A549 (cell line): ENCODE data around the gene CPA5.

ENCODE experiments used
- BHLHE40 ChIP-seq: IDR thresholded peaks from 2 replicates; pipeline ENCODE4 v1.6.1; 2012; ENCODE audit warnings: low read depth, low read length, inconsistent platforms
- CHD2 ChIP-seq: fragments of 150-350 bp; IDR thresholded peaks from 2 replicates; pipeline ENCODE4 v1.6.1; 2014; ENCODE audit warnings: low read length; ENCODE audit not compliant: partially characterized antibody
- CHD4 ChIP-seq: fragments of 200-600 bp; sonication (generic); IDR thresholded peaks from 2 replicates; pipeline ENCODE4 v1.6.1; 2016; ENCODE audit warnings: antibody characterized with exemption, mild to moderate bottlenecking, borderline replicate concordance
- CTCF ChIP-seq: fragments of >200 bp; sonication (Bioruptor Twin); formaldehyde crosslinking; IDR thresholded peaks from 3 replicates; pipeline ENCODE4 v1.5.1; 2016
- EP300 ChIP-seq, 2 experiments: fragments of >200 bp; sonication (Bioruptor Twin); formaldehyde crosslinking; IDR thresholded peaks; 2 replicates in 1 of 2; 3 replicates in 1 of 2; pipeline ENCODE4 v1.6.1; 2016 to 2017
- HMGXB4 ChIP-seq: fragments of 250-450 bp; sonication (Bioruptor Pico); IDR thresholded peaks from 2 replicates; pipeline ENCODE4 v1.5.0; 2021; ENCODE audit warnings: mild to moderate bottlenecking, moderate library complexity, borderline replicate concordance
- JUNB ChIP-seq: fragments of >200 bp; sonication (Bioruptor Twin); formaldehyde crosslinking; IDR thresholded peaks from 2 replicates; pipeline ENCODE4 v1.6.1; 2016
- MAFK ChIP-seq: fragments of 450-650 bp; IDR thresholded peaks from 2 replicates; pipeline ENCODE4 v1.6.1; 2014; ENCODE audit not compliant: partially characterized antibody
- MAZ ChIP-seq: fragments of 150-350 bp; IDR thresholded peaks from 2 replicates; pipeline ENCODE4 v1.6.1; 2014; ENCODE audit warnings: antibody characterized with exemption, low read depth, low read length, borderline replicate concordance
- POLR2A ChIP-seq: IDR thresholded peaks from 2 replicates; pipeline ENCODE4 v1.6.1; 2012; ENCODE audit warnings: mild to moderate bottlenecking, low read length
- RARB ChIP-seq: fragments of 250-450 bp; sonication (Bioruptor Pico); IDR thresholded peaks from 2 replicates; pipeline ENCODE4 v1.8.0; 2021; ENCODE audit warnings: mild to moderate bottlenecking, moderate library complexity
- RCOR1 ChIP-seq: fragments of 150-350 bp; IDR thresholded peaks from 2 replicates; pipeline ENCODE4 v1.6.1; 2014; ENCODE audit warnings: antibody characterized with exemption, low read length, low read depth
- RFX5 ChIP-seq: fragments of 450-650 bp; IDR thresholded peaks from 2 replicates; pipeline ENCODE4 v1.7.1; 2014; ENCODE audit warnings: antibody characterized with exemption, mild to moderate bottlenecking, moderate library complexity
- TP53 ChIP-seq: fragments of 250-450 bp; sonication (Bioruptor Pico); IDR thresholded peaks from 2 replicates; pipeline ENCODE4 v1.5.0; 2021; ENCODE audit warnings: mild to moderate bottlenecking, moderate library complexity

GRCh38 chr7:130324306-130324943, 20.2 kb upstream of the CPA5 start:
- no peak for TF ChIP-seq JUNB
- no peak for TF ChIP-seq HMGXB4
- TF ChIP-seq CHD4 = no peak
- TF ChIP-seq EP300 (IDR thresholded peaks at IDR 0.05) = no peak
- no peak for TF ChIP-seq CTCF
- no peak for TF ChIP-seq MAFK
- no peak for TF ChIP-seq RFX5
- TF ChIP-seq TP53 (CRISPR knock-in tag) = no peak
- TF ChIP-seq CHD2 = no peak
- no peak for TF ChIP-seq BHLHE40
- TF ChIP-seq POLR2A = no peak
- TF ChIP-seq MAZ = no peak
- no peak for TF ChIP-seq RARB (CRISPR knock-in tag)
- TF ChIP-seq RCOR1 = no peak
